Neutrophil (primary cell): ENCODE measurements around the gene PANX1.

Experiments used
- H3K27ac ChIP-seq: fragments of 200-600 bp; sonication (generic); 2 replicates; pipeline ENCODE4 v1.5.1; 2016; ENCODE audit warnings: mild to moderate bottlenecking, moderate library complexity
- H3K27me3 ChIP-seq: fragments of 200-600 bp; sonication (generic); 2 replicates; pipeline ENCODE4 v1.6.0; 2016; ENCODE audit warnings: mild to moderate bottlenecking
- H3K36me3 ChIP-seq: fragments of 200-600 bp; sonication (generic); 2 replicates; pipeline ENCODE4 v1.5.1; 2017
- H3K4me1 ChIP-seq, 2 experiments: fragments of 200-600 bp in 1 of 2; sonication (generic) in 1 of 2; 1 replicate in 1 of 2; 2 replicates in 1 of 2; pipeline versions ENCODE4 v1.5.1 to v1.6.1; 2013 to 2016; ENCODE audit warnings: low read depth in 1 of 2, low read length in 1 of 2, mild to moderate bottlenecking in 1 of 2, moderate library complexity in 1 of 2; ENCODE audit not compliant: control insufficient read depth in 1 of 2, insufficient read depth in 1 of 2
- H3K4me3 ChIP-seq, 2 experiments: fragments of 200-600 bp in 1 of 2; sonication (generic) in 1 of 2; 1 replicate in 1 of 2; 2 replicates in 1 of 2; pipeline ENCODE4 v1.5.1; 2013 to 2016; ENCODE audit warnings: low read depth in 1 of 2, low read length in 1 of 2, mild to moderate bottlenecking in 1 of 2, moderate library complexity in 1 of 2
- H3K9me3 ChIP-seq: fragments of 200-600 bp; sonication (generic); 2 replicates; pipeline ENCODE4 v1.5.1; 2016
- CTCF ChIP-seq: fragments of 200-600 bp; sonication (generic); IDR thresholded peaks from 2 replicates; pipeline ENCODE4 v1.5.1; 2016; ENCODE audit warnings: antibody characterized with exemption

The PANX1 gene

GRCh38 chr11:94147433-94147845 lies 18.8 kb downstream of the PANX1 start:
- TF ChIP-seq CTCF: no peak
- Histone ChIP-seq H3K9me3 (no peaks in the 10 kb centered on the region), H3K4me3 (no peak overlapping the region), H3K27me3 (no peaks in the 10 kb centered on the region), H3K4me1 (no peaks in the 10 kb centered on the region), H3K27ac (no peak overlapping the region), H3K36me3 (no peaks in the 10 kb centered on the region)

- no peaks in the 10 kb centered on the region for H3K4me1 ChIP-seq
Observed at GRCh38 chr11:94148189-94148588, 19.5 kb downstream of the PANX1 start.

GRCh38 chr11:94149431-94150017 lies 20.9 kb downstream of the PANX1 start:
- Histone ChIP-seq H3K4me3 (no peak overlapping the region), H3K27me3 (no peaks in the 10 kb centered on the region), H3K4me1 (no peaks in the 10 kb centered on the region), H3K27ac (no peak overlapping the region), H3K9me3 (no peaks in the 10 kb centered on the region), H3K36me3 (no peaks in the 10 kb centered on the region)
- TF ChIP-seq CTCF: no peak

More at GRCh38 chr11:94148189-94148588, 19.5 kb downstream of the PANX1 start:
- no peaks in the 10 kb centered on the region for H3K36me3 ChIP-seq
- no peaks in the 10 kb centered on the region for H3K27me3 ChIP-seq
- no peak for TF ChIP-seq CTCF
- H3K4me3 ChIP-seq: no peak overlapping the region
- H3K27ac ChIP-seq: no peak overlapping the region
- no peaks in the 10 kb centered on the region for H3K9me3 ChIP-seq

- H3K27ac ChIP-seq: no peak overlapping the region
- no peak for TF ChIP-seq CTCF
- no peaks in the 10 kb centered on the region for H3K27me3 ChIP-seq
- H3K4me1 ChIP-seq: no peaks in the 10 kb centered on the region
- H3K36me3 ChIP-seq: no peaks in the 10 kb centered on the region
- no peaks in the 10 kb centered on the region for H3K9me3 ChIP-seq
- no peak overlapping the region for H3K4me3 ChIP-seq
Observed at GRCh38 chr11:94150056-94150455, 21.4 kb downstream of the PANX1 start.

GRCh38 chr11:94150704-94151685 lies 22.4 kb downstream of the PANX1 start:
- H3K27me3 ChIP-seq: no peaks in the 10 kb centered on the region

More at GRCh38 chr11:94150704-94151685, 22.4 kb downstream of the PANX1 start:
- Histone ChIP-seq H3K27ac (no peak overlapping the region), H3K36me3 (no peaks in the 10 kb centered on the region), H3K4me3 (no peak overlapping the region), H3K4me1 (no peaks in the 10 kb centered on the region), H3K9me3 (no peaks in the 10 kb centered on the region)
- TF ChIP-seq CTCF: no peak
